ENCODE data around the gene RAN. TPM values are rescaled to one million over a fixed set of nuclear protein-coding genes. Genes with fewer than 3 reads are reported as not detected.

RAN gene
- total and polyA plus RNA-seq, 7 experiments from 2014 or later, result 255 to 925 (median 287) TPM

DNA sequence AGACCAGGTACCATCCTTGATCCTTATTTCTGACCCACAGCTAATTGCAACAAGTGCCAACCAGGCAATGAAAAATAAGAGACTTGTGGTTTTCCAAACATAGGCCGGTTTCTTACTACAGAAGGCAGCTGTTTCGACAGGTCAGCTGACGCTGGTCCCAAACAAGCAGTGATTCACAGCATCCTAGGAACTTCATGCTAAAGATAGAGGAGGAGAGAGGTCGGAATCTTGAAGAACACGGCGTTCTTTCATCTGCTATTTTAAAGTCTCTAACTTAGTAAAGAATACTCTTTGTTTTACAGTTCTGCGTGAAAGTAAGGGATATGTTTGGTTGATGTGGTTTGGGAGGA lies 53.8 kb downstream of the RAN start:
- POLR2A ChIA-PET, result no interaction called here
- Mint-ChIP-seq H3K4me1 (no peaks in the 10 kb centered on the region), H3K27ac (no peak overlapping the region), H3K4me3 (no peak overlapping the region), H3K27me3 (peaks cover 10 to 61% (median 27%) of the 10 kb centered on the region in 5 donors), H3K36me3 (no peaks in the 10 kb centered on the region), H3K9me3 (peaks cover 0 to 9% (median 0%) of the 10 kb centered on the region in 11 donors)
- Histone ChIP-seq H3K27ac (ENCODE audit: low read depth, low read length) (no peak overlapping the region), H3K4me3 (ENCODE audit: low read length) (no peak overlapping the region), H3K9me3 (ENCODE audit: control insufficient read depth in 2 of 3, low read length in 3 of 3) (no peaks in the 10 kb centered on the region), H3K36me3 (ENCODE audit: control insufficient read depth in 2 of 3, insufficient read depth in 3 of 3, low read length in 3 of 3) (no peaks in the 10 kb centered on the region), H3K27me3 (ENCODE audit: control insufficient read depth in 2 of 2, insufficient read depth in 2 of 2, low read length in 2 of 2) (peaks cover 0 to 3% of the 10 kb centered on the region in 2 donors), H3K4me1 (ENCODE audit: control insufficient read depth in 2 of 2, insufficient read depth in 2 of 2, low read length in 2 of 2) (no peaks in the 10 kb centered on the region)
- ATAC-seq, result no peak
- CTCF ChIA-PET, result no interaction called here
- DNase-seq, result no peak
- intact Hi-C loops (cut with micrococcal nuclease), result no loop called here

Other genes with a start within 250 kb of the RAN start
- gene RIMBP2, start 155.8 kb upstream of the RAN start, total RNA-seq, result under 1 TPM in 1 of 5 experiments, not detected in 4; 0.05 TPM
- gene RIMBP2, start 155.8 kb upstream of the RAN start, polyA plus RNA-seq, result not detected
- gene STX2, start 32.8 kb upstream of the RAN start, total RNA-seq, result 10 to 100 TPM; 15.3 to 30.3 (median 21.5) TPM
- gene STX2, start 32.8 kb upstream of the RAN start, polyA plus RNA-seq, result 1 to 10 TPM; 7.6 to 8.0 TPM
- gene ADGRD1, start 81.8 kb downstream of the RAN start, total RNA-seq, result 10 to 100 TPM in 1 of 5 experiments, 1 to 10 TPM in 1, under 1 TPM in 1, not detected in 2; 0.41 to 11.9 (median 1.6) TPM
- not detected for gene ADGRD1, start 81.8 kb downstream of the RAN start, polyA plus RNA-seq

Data from naive thymus-derived CD4-positive, alpha-beta T cell (primary cell).